Stimulated activated naive B cell treated with anti-CD40 and anti-IgM and Interleukin-4, amounts not matched to agents 10 μg/mL and 1 μg/mL and 100 μg/mL, for 72 hours (primary cell): ENCODE results near the gene SLC27A2.
A peak's percentile ranks its signal among the peaks of the same experiment; 100 is the strongest.
"Not testable (repeated sequence)": the region's sequence is repeated elsewhere in the genome, so short reads cannot be mapped to it uniquely, and the experiment has no call there.

Source experiments
- ATAC-seq, 2 donors: fragments of 150-1000 bp; cut with Tn5 transposase; replicated peaks; 2 replicates each; pipeline ENCODE4 v1.10.0; 2021; ENCODE audit warnings: moderate library complexity in 1 of 2
- DNase-seq: peaks from one replicate; pipeline ENCODE4 v3.0.0; 2021
- H3K27ac Mint-ChIP-seq: one replicate; pipeline ENCODE4 v1.8.0; 2022; ENCODE audit warnings: mild to moderate bottlenecking, mixed read lengths
- H3K27me3 Mint-ChIP-seq, 2 donors: one replicate each; pipeline ENCODE4 v1.8.0; 2022; ENCODE audit warnings: mixed read lengths in 2 of 2
- H3K36me3 Mint-ChIP-seq, 2 donors: one replicate each; pipeline ENCODE4 v1.8.0; 2022; ENCODE audit warnings: mixed read lengths in 2 of 2, mild to moderate bottlenecking in 1 of 2
- H3K4me1 Mint-ChIP-seq, 2 donors: one replicate each; pipeline ENCODE4 v1.8.0; 2022; ENCODE audit warnings: mixed read lengths in 2 of 2, mild to moderate bottlenecking in 1 of 2
- H3K4me3 Mint-ChIP-seq, 2 donors: one replicate each; pipeline ENCODE4 v1.8.0; 2022; ENCODE audit warnings: mild to moderate bottlenecking in 2 of 2, mixed read lengths in 2 of 2, moderate library complexity in 1 of 2
- H3K9me3 Mint-ChIP-seq, 2 donors: one replicate each; pipeline ENCODE4 v1.8.0; 2022; ENCODE audit warnings: mixed read lengths in 2 of 2, mild to moderate bottlenecking in 1 of 2

The SLC27A2 gene

GRCh38 chr15:50176869-50177268 lies 5.1 kb upstream of the SLC27A2 start:
- no peak for ATAC-seq

GRCh38 chr15:50180091-50180490 lies 1.9 kb upstream of the SLC27A2 start:
- Mint-ChIP-seq H3K9me3 (no peaks in the 10 kb centered on the region), H3K27me3 (peaks cover 22 to 30% of the 10 kb centered on the region in 2 donors), H3K4me1 (peaks cover 10 to 15% of the 10 kb centered on the region in 2 donors), H3K36me3 (no peaks in the 10 kb centered on the region), H3K27ac (no peak overlapping the region), H3K4me3 (no peak overlapping the region)
- DNase-seq: no peak
- no peak for ATAC-seq

More at GRCh38 chr15:50176869-50177268, 5.1 kb upstream of the SLC27A2 start:
- Mint-ChIP-seq H3K4me3 (no peak overlapping the region), H3K27ac (no peak overlapping the region), H3K4me1 (no peaks in the 10 kb centered on the region), H3K9me3 (peaks cover 0 to 2% of the 10 kb centered on the region in 2 donors), H3K27me3 (peaks cover 11 to 14% of the 10 kb centered on the region in 2 donors), H3K36me3 (no peaks in the 10 kb centered on the region)
- no peak for DNase-seq

- no peaks in the 10 kb centered on the region for H3K36me3 Mint-ChIP-seq
- DNase-seq: no peak
- H3K27ac Mint-ChIP-seq: no peak overlapping the region
- no peaks in the 10 kb centered on the region for H3K9me3 Mint-ChIP-seq
- peaks cover 10 to 15% of the 10 kb centered on the region in 2 donors for H3K4me1 Mint-ChIP-seq
- peaks cover 22 to 30% of the 10 kb centered on the region in 2 donors for H3K27me3 Mint-ChIP-seq
- ATAC-seq: no peak
- H3K4me3 Mint-ChIP-seq: no peak overlapping the region
Observed at GRCh38 chr15:50180582-50180981, 1.4 kb upstream of the SLC27A2 start.

GRCh38 chr15:50181201-50181968 lies 611 bp upstream of the SLC27A2 start:
- Mint-ChIP-seq H3K4me1 (peaks cover 10 to 15% of the 10 kb centered on the region in 2 donors), H3K27me3 (peaks cover 22 to 30% of the 10 kb centered on the region in 2 donors), H3K27ac (no peak overlapping the region), H3K4me3 (peak overlapping the region; percentile 93 to 97), H3K9me3 (no peaks in the 10 kb centered on the region), H3K36me3 (no peaks in the 10 kb centered on the region)
- ATAC-seq (no peak), DNase-seq (no peak)

GRCh38 chr15:50182219-50183013 lies 420 bp downstream of the SLC27A2 start:
- DNase-seq (peak; percentile 36), ATAC-seq (peak; percentile 77 to 82)
- peak overlapping the region; percentile 93 to 97 for H3K4me3 Mint-ChIP-seq
- H3K9me3 Mint-ChIP-seq: no peaks in the 10 kb centered on the region
- peaks cover 22 to 30% of the 10 kb centered on the region in 2 donors for H3K27me3 Mint-ChIP-seq
- H3K27ac Mint-ChIP-seq: peak overlapping the region; percentile 70
- no peaks in the 10 kb centered on the region for H3K36me3 Mint-ChIP-seq
- H3K4me1 Mint-ChIP-seq: peaks cover 10 to 15% of the 10 kb centered on the region in 2 donors

GRCh38 chr15:50183112-50183794 lies 1.3 kb downstream of the SLC27A2 start:
- H3K27ac Mint-ChIP-seq: no peak overlapping the region
- no peaks in the 10 kb centered on the region for H3K36me3 Mint-ChIP-seq
- H3K4me3 Mint-ChIP-seq: peak overlapping the region; percentile 93 to 97
- H3K27me3 Mint-ChIP-seq: peaks cover 22 to 30% of the 10 kb centered on the region in 2 donors
- H3K4me1 Mint-ChIP-seq: peaks cover 10 to 21% of the 10 kb centered on the region in 2 donors
- ATAC-seq (peak; percentile 48 to 66), DNase-seq (no peak)
- H3K9me3 Mint-ChIP-seq: no peaks in the 10 kb centered on the region

GRCh38 chr15:50184863-50185504 lies 3.0 kb downstream of the SLC27A2 start:
- Mint-ChIP-seq H3K4me3 (no peak overlapping the region), H3K4me1 (peaks cover 19 to 31% of the 10 kb centered on the region in 2 donors), H3K36me3 (no peaks in the 10 kb centered on the region), H3K9me3 (no peaks in the 10 kb centered on the region), H3K27me3 (peaks cover 20 to 30% of the 10 kb centered on the region in 2 donors), H3K27ac (no peak overlapping the region)
- DNase-seq: no peak
- ATAC-seq: no peak

- Mint-ChIP-seq H3K4me1 (peaks cover 24 to 42% of the 10 kb centered on the region in 2 donors), H3K36me3 (no peaks in the 10 kb centered on the region), H3K9me3 (no peaks in the 10 kb centered on the region), H3K4me3 (no peak overlapping the region), H3K27me3 (peaks cover 14 to 22% of the 10 kb centered on the region in 2 donors), H3K27ac (no peak overlapping the region)
- DNase-seq (no peak), ATAC-seq (no peak)
Observed at GRCh38 chr15:50186090-50186489, 4.1 kb downstream of the SLC27A2 start.

GRCh38 chr15:50186752-50187151 lies 4.8 kb downstream of the SLC27A2 start:
- no peaks in the 10 kb centered on the region for H3K9me3 Mint-ChIP-seq
- ATAC-seq: no peak
- H3K4me3 Mint-ChIP-seq: no peak overlapping the region
- peaks cover 0 to 1% of the 10 kb centered on the region in 2 donors for H3K36me3 Mint-ChIP-seq
- no peak for DNase-seq
- no peak overlapping the region for H3K27ac Mint-ChIP-seq
- H3K4me1 Mint-ChIP-seq: peaks cover 24 to 42% of the 10 kb centered on the region in 2 donors
- H3K27me3 Mint-ChIP-seq: peaks cover 11 to 16% of the 10 kb centered on the region in 2 donors

GRCh38 chr15:50187525-50187924 lies 5.5 kb downstream of the SLC27A2 start:
- DNase-seq (no peak), ATAC-seq (no peak)
- Mint-ChIP-seq H3K9me3 (no peaks in the 10 kb centered on the region), H3K4me3 (no peak overlapping the region), H3K27ac (peak overlapping the region; percentile 48), H3K27me3 (peaks cover 8 to 12% of the 10 kb centered on the region in 2 donors), H3K4me1 (peaks cover 21 to 39% of the 10 kb centered on the region in 2 donors), H3K36me3 (peaks cover 0 to 3% of the 10 kb centered on the region in 2 donors)

GRCh38 chr15:50187997-50188396 lies 6.0 kb downstream of the SLC27A2 start:
- peaks cover 4 to 7% of the 10 kb centered on the region in 2 donors for H3K27me3 Mint-ChIP-seq
- H3K4me3 Mint-ChIP-seq: no peak overlapping the region
- no peak overlapping the region for H3K27ac Mint-ChIP-seq
- no peak for DNase-seq
- H3K36me3 Mint-ChIP-seq: peaks cover 2 to 4% of the 10 kb centered on the region in 2 donors
- H3K9me3 Mint-ChIP-seq: peaks cover 0 to 2% of the 10 kb centered on the region in 2 donors
- no peak for ATAC-seq
- H3K4me1 Mint-ChIP-seq: peaks cover 17 to 38% of the 10 kb centered on the region in 2 donors

GRCh38 chr15:50188793-50189192 lies 6.8 kb downstream of the SLC27A2 start:
- DNase-seq, H3K27me3 Mint-ChIP-seq, ATAC-seq, H3K9me3 Mint-ChIP-seq, H3K27ac Mint-ChIP-seq, H3K4me3 Mint-ChIP-seq, H3K36me3 Mint-ChIP-seq: not testable (repeated sequence)
- peaks cover 14 to 34% of the 10 kb centered on the region in 2 donors for H3K4me1 Mint-ChIP-seq

- Mint-ChIP-seq H3K27me3 (no peaks in the 10 kb centered on the region), H3K36me3 (peaks cover 5 to 6% of the 10 kb centered on the region in 2 donors), H3K27ac (no peak overlapping the region), H3K9me3 (peaks cover 0 to 2% of the 10 kb centered on the region in 2 donors), H3K4me1 (peaks cover 14 to 34% of the 10 kb centered on the region in 2 donors), H3K4me3 (no peak overlapping the region)
- no peak for DNase-seq
- ATAC-seq: peak; percentile 57 to 62
Observed at GRCh38 chr15:50189633-50190032, 7.6 kb downstream of the SLC27A2 start.
